ENCODE data around the gene GBF1. TPM values are rescaled to one million over a fixed set of nuclear protein-coding genes. Genes with fewer than 3 reads are reported as not detected.

Gene GBF1
- total RNA-seq, 1 experiment from 2014 or later: 28.3 TPM

DNA sequence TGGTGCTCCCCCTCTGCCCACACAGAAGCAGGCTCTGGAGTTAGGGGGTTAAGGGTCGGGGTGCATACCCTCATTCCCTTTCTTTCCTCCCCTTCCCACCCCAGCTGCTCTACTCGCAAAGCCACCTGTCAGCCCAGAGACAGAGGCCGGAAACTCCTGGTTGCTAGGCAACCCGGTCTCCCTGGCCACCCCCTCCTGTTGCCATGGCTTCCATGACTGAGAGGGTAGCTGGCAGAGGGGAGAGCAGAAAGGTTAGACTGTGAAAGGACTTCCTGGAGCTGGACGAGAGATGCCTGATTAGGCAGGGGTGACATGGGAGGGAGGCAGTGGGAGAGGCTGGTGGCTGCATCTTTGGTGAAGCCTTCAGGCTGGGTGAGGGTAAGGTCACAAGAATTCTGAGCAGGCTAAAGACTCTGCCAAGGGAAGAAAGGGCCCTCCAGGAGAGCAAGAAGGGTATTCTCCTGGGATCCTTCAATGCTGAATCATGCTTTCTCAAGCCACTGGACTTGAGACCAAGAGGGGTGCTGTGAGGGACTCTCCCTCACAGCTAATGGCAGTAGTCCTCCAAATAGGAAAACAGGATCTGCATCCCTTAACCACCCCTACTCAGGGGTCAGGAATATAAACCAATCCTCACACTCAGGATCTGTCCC is 167.8 kb downstream of the GBF1 start:
- TF ChIP-seq EZH2 (IDR thresholded peaks at IDR 0.05; ENCODE audit: low read depth): no peak
- TF ChIP-seq, protein P1, sequence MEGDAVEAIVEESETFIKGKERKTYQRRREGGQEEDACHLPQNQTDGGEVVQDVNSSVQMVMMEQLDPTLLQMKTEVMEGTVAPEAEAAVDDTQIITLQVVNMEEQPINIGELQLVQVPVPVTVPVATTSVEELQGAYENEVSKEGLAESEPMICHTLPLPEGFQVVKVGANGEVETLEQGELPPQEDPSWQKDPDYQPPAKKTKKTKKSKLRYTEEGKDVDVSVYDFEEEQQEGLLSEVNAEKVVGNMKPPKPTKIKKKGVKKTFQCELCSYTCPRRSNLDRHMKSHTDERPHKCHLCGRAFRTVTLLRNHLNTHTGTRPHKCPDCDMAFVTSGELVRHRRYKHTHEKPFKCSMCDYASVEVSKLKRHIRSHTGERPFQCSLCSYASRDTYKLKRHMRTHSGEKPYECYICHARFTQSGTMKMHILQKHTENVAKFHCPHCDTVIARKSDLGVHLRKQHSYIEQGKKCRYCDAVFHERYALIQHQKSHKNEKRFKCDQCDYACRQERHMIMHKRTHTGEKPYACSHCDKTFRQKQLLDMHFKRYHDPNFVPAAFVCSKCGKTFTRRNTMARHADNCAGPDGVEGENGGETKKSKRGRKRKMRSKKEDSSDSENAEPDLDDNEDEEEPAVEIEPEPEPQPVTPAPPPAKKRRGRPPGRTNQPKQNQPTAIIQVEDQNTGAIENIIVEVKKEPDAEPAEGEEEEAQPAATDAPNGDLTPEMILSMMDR (conservative IDR thresholded peaks at IDR 0.05): no peak
- no peak for DNase-seq
- intact Hi-C loops (cut with micrococcal nuclease; ENCODE audit: unreplicated experiment): no loop called here
- Histone ChIP-seq H3K9me2 (ENCODE audit: insufficient read depth) (no peaks in the 10 kb centered on the region), H3K79me2 (ENCODE audit: low read depth) (no peaks in the 10 kb centered on the region), H3K27ac (no peak overlapping the region), H3K4me1 (replicated peaks; ENCODE audit: insufficient read depth) (no peaks in the 10 kb centered on the region), H3F3A (ENCODE audit: insufficient read depth, low read depth) (no peaks in the 10 kb centered on the region), H3K36me3 (ENCODE audit: low read depth) (no peaks in the 10 kb centered on the region), H3K4me2 (no peak overlapping the region), H4K20me1 (ENCODE audit: insufficient read depth) (no peaks in the 10 kb centered on the region), H3K4me3 (no peak overlapping the region), H2AFZ (no peak overlapping the region), H3K27me3 (ENCODE audit: insufficient read depth, low read depth) (peaks cover 55% of the 10 kb centered on the region), H3K9me3 (ENCODE audit: insufficient read depth, low read depth) (no peaks in the 10 kb centered on the region)
- no TSS peak for BruUV-seq (replicated peaks)
- CTCF ChIA-PET: no interaction called here
- POLR2A ChIA-PET (ENCODE audit: unreplicated experiment): no interaction called here

GRCh38 chr10:102413806-102414561 is 168.7 kb downstream of the GBF1 start:
- H3F3A ChIP-seq (ENCODE audit: insufficient read depth, low read depth): no peaks in the 10 kb centered on the region
- peaks cover 55% of the 10 kb centered on the region for H3K27me3 ChIP-seq (ENCODE audit: insufficient read depth, low read depth)
- POLR2A ChIA-PET (ENCODE audit: unreplicated experiment): no interaction called here
- no TSS peak for BruUV-seq (replicated peaks)
- no peaks in the 10 kb centered on the region for H4K20me1 ChIP-seq (ENCODE audit: insufficient read depth)
- H2AFZ ChIP-seq: no peak overlapping the region
- no peak overlapping the region for H3K4me2 ChIP-seq
- intact Hi-C loops (cut with micrococcal nuclease; ENCODE audit: unreplicated experiment): no loop called here
- no peaks in the 10 kb centered on the region for H3K9me2 ChIP-seq (ENCODE audit: insufficient read depth)
- no peak for TF ChIP-seq EZH2 (IDR thresholded peaks at IDR 0.05; ENCODE audit: low read depth)
- TF ChIP-seq, protein P1 (conservative IDR thresholded peaks at IDR 0.05): no peak
- no peak overlapping the region for H3K27ac ChIP-seq
- no peaks in the 10 kb centered on the region for H3K36me3 ChIP-seq (ENCODE audit: low read depth)
- no peaks in the 10 kb centered on the region for H3K9me3 ChIP-seq (ENCODE audit: insufficient read depth, low read depth)
- CTCF ChIA-PET: no interaction called here
- no peaks in the 10 kb centered on the region for H3K4me1 ChIP-seq (replicated peaks; ENCODE audit: insufficient read depth)
- H3K4me3 ChIP-seq: no peak overlapping the region
- H3K79me2 ChIP-seq (ENCODE audit: low read depth): no peaks in the 10 kb centered on the region
- no peak for DNase-seq

DNA sequence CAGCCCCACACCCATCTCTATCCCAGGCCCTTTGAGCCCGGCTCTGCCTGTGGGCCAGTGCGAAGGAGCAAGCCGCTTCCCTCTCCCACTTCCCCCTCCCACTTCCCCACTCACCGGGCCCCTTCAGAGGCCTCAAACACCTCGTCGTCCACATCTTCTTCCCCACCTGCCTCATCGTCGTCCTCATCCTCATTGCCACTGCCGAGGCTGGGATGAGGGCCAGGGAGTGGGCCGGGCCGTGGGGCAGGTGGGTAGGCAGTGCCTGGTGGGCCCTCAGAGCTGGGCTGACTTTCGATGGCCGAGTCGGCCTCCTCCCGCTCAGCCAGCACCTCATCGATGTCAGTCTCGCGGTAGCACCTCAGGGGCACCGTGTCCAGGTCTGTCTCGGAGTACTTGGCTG is 169.4 kb downstream of the GBF1 start:
- H3K79me2 ChIP-seq (ENCODE audit: low read depth): no peaks in the 10 kb centered on the region
- no peaks in the 10 kb centered on the region for H3K9me2 ChIP-seq (ENCODE audit: insufficient read depth)
- no peaks in the 10 kb centered on the region for H3K36me3 ChIP-seq (ENCODE audit: low read depth)
- DNase-seq: no peak
- ChIA-PET CTCF (no interaction called here), POLR2A (ENCODE audit: unreplicated experiment) (interaction anchor here (0.6 kb wide), 1 partner anchor 161 kb away, joined by 6 read pairs; no protein-coding TSS in a partner anchor)
- no peak overlapping the region for H3K4me2 ChIP-seq
- intact Hi-C loops (cut with micrococcal nuclease; ENCODE audit: unreplicated experiment): no loop called here
- no peaks in the 10 kb centered on the region for H3K4me1 ChIP-seq (replicated peaks; ENCODE audit: insufficient read depth)
- TF ChIP-seq, protein P1 (conservative IDR thresholded peaks at IDR 0.05): no peak
- TF ChIP-seq EZH2 (IDR thresholded peaks at IDR 0.05; ENCODE audit: low read depth): no peak
- no TSS peak for BruUV-seq (replicated peaks)
- no peaks in the 10 kb centered on the region for H3F3A ChIP-seq (ENCODE audit: insufficient read depth, low read depth)
- H4K20me1 ChIP-seq (ENCODE audit: insufficient read depth): no peaks in the 10 kb centered on the region
- H2AFZ ChIP-seq: no peak overlapping the region
- H3K27me3 ChIP-seq (ENCODE audit: insufficient read depth, low read depth): peaks cover 53% of the 10 kb centered on the region
- H3K27ac ChIP-seq: no peak overlapping the region
- no peak overlapping the region for H3K4me3 ChIP-seq
- H3K9me3 ChIP-seq (ENCODE audit: insufficient read depth, low read depth): no peaks in the 10 kb centered on the region
